Cardiac fibroblast (primary cell): ENCODE results near the gene GNAS.

Source experiments
- DNase-seq, 2 donors: peaks; one replicate each; pipeline versions ENCODE4 v3.0.0 to v3.0.0-alpha.2; 2010; ENCODE audit warnings: low read depth in 2 of 2
- H3K4me3 ChIP-seq, 2 donors: replicated peaks in 1 of 2; 1 replicate in 1 of 2; 2 replicates in 1 of 2; pipeline ENCODE4 v1.5.1; 2011; ENCODE audit warnings: low read depth in 2 of 2, low read length in 2 of 2, mild to moderate bottlenecking in 2 of 2, moderate library complexity in 1 of 2
- CTCF ChIP-seq: IDR thresholded peaks from one replicate; pipeline ENCODE4 v1.5.1; 2011; ENCODE audit warnings: low read depth, mild to moderate bottlenecking, low read length, inconsistent platforms

Gene GNAS

GRCh38 chr20:58889798-58890517, 37.4 kb downstream of the GNAS start:
- peak overlapping the region; percentile 46 to 80 for H3K4me3 ChIP-seq
- no peak for DNase-seq
- TF ChIP-seq CTCF, result no peak

GRCh38 chr20:58890518-58891085, 38.1 kb downstream of the GNAS start:
- peak; percentile 76 to 91 for DNase-seq
- peak overlapping the region; percentile 44 to 80 for H3K4me3 ChIP-seq
- TF ChIP-seq CTCF, result no peak

GRCh38 chr20:58891086-58891717, 38.7 kb downstream of the GNAS start:
- peak overlapping the region; percentile 80 to 81 for H3K4me3 ChIP-seq
- no peak for TF ChIP-seq CTCF
- peak; percentile 65 to 85 for DNase-seq

GRCh38 chr20:58891718-58892140, 39.2 kb downstream of the GNAS start:
- DNase-seq, result peak in 1 of 2 donors; percentile 33
- no peak for TF ChIP-seq CTCF
- H3K4me3 ChIP-seq, result peak overlapping the region; percentile 80 to 81

GRCh38 chr20:58892141-58892931, 39.8 kb downstream of the GNAS start:
- H3K4me3 ChIP-seq, result peak overlapping the region; percentile 80 to 81
- peak; percentile 61 to 65 for DNase-seq
- no peak for TF ChIP-seq CTCF

GRCh38 chr20:58892932-58893224, 40.4 kb downstream of the GNAS start:
- no peak for DNase-seq
- TF ChIP-seq CTCF, result no peak
- peak overlapping the region; percentile 80 to 81 for H3K4me3 ChIP-seq
